Spleen (tissue), 11 donors: Measurements from ENCODE around the gene TCERG1. TPM values are rescaled to one million over a fixed set of nuclear protein-coding genes. Genes with fewer than 3 reads are reported as not detected.

Experiments used
- DNase-seq: peaks from one replicate; pipeline ENCODE4 v3.0.0-alpha.2; 2020
- H3K27ac ChIP-seq, 8 donors: fragments of 200-600 bp; sonication (generic) in 7 of 8; 1 replicate in 4 of 8; 2 replicates in 4 of 8; pipeline versions ENCODE4 v1.5.0 to v1.8.0; 2016 to 2021; ENCODE audit warnings: inconsistent platforms in 4 of 8, mild to moderate bottlenecking in 4 of 8, moderate library complexity in 1 of 8
- H3K27me3 ChIP-seq, 7 donors: fragments of 200-600 bp; sonication (generic) in 6 of 7; replicated peaks in 1 of 7; 1 replicate in 4 of 7; 2 replicates in 3 of 7; pipeline versions ENCODE4 v1.5.0 to v1.8.0; 2016 to 2021; ENCODE audit warnings: inconsistent platforms in 3 of 7, mild to moderate bottlenecking in 1 of 7
- H3K36me3 ChIP-seq, 6 donors: fragments of 200-600 bp; sonication (generic) in 5 of 6; 1 replicate in 4 of 6; 2 replicates in 2 of 6; pipeline versions ENCODE4 v1.5.0 to v1.8.0; 2016 to 2021; ENCODE audit warnings: inconsistent platforms in 2 of 6
- H3K4me1 ChIP-seq, 6 donors: fragments of 200-600 bp; sonication (generic) in 5 of 6; 1 replicate in 3 of 6; 2 replicates in 3 of 6; pipeline versions ENCODE4 v1.5.0 to v1.8.0; 2016 to 2021; ENCODE audit warnings: inconsistent platforms in 3 of 6
- H3K4me3 ChIP-seq, 8 donors: fragments of 200-600 bp; sonication (generic) in 7 of 8; 1 replicate in 4 of 8; 2 replicates in 4 of 8; pipeline versions ENCODE4 v1.5.0 to v1.8.0; 2016 to 2021; ENCODE audit warnings: inconsistent platforms in 4 of 8, mild to moderate bottlenecking in 4 of 8, moderate library complexity in 2 of 8
- H3K9me3 ChIP-seq, 8 donors: fragments of 200-600 bp; sonication (generic) in 7 of 8; 1 replicate in 4 of 8; 2 replicates in 4 of 8; pipeline versions ENCODE4 v1.5.0 to v1.8.0; 2016 to 2021; ENCODE audit warnings: inconsistent platforms in 4 of 8
- POLR2A ChIP-seq, 3 donors: fragments of 450-650 bp; IDR thresholded peaks; one replicate each; pipeline ENCODE4 v1.5.1; 2017; ENCODE audit warnings: antibody characterized with exemption in 3 of 3, mild to moderate bottlenecking in 1 of 3
- POLR2AphosphoS5 ChIP-seq, 3 donors: sonication (generic); formaldehyde crosslinking; IDR thresholded peaks; one replicate each; pipeline ENCODE4 v1.5.1; 2017; ENCODE audit warnings: antibody characterized with exemption in 3 of 3
- WGBS, 5 donors: extraction: QIAGEN DNeasy Blood & Tissue Kit in 3 of 5; methylation state at CpG; one replicate each; pipeline versions ENCODE4 v1.1.5 to v1.1.7; 2013 to 2018; 5-methylcytosine and 5-hydroxymethylcytosine counted together
- intact Hi-C: fragments of 100-400 bp; cut with DNase I; formaldehyde crosslinking; loops from one replicate; pipeline ENCODE4 v1.15.0; 2023; ENCODE audit warnings: low total_unique reads
- polyA plus RNA-seq, 3 donors: library from polyadenylated mRNA; stranded (reverse); fragments of 200-250 nt; gene quantifications; one replicate each; pipeline ENCODE4 v1.2.1, GENCODE V29; 2013
- total RNA-seq, 7 donors: library from RNA; depleted of rRNA in 3 of 7; stranded (reverse); fragments of >200 nt in 3 of 7; fragmentation: NEBNext Ultra II Directional in 4 of 7; extraction: Animal tissue kit (Norgen Biotek cat#: 25700) in 4 of 7; gene quantifications; one replicate each; pipeline versions ENCODE4 v1.1.0 to v1.2.1, GENCODE V29; 2016 to 2021
- TF ChIP-seq, protein P1 (sequence below), 11 experiments: fragments of 200-600 bp in 7 of 11; fragments of 450-650 bp in 4 of 11; sonication (generic) in 4 of 11; IDR thresholded peaks in 8 of 11; conservative IDR thresholded peaks in 3 of 11; 1 replicate in 7 of 11; 2 replicates in 4 of 11; pipeline versions ENCODE4 v1.4.0 to v1.8.0; 2016 to 2021; ENCODE audit warnings: antibody characterized with exemption in 11 of 11, inconsistent platforms in 4 of 11, mild to moderate bottlenecking in 1 of 11
- donor health status: healthy with polysubstance abuse.
- donor health status: DM: no; HTN: no; CAD: no; lungs with moderate emphysema.
- donor health status: DM: no; HTN: no; CAD: no.
- donor health status: Bipolar disorder and iron deficiency.
- donor health status: healthy.
- donor health status: DM: no; HTN: no; CAD: no.
- donor health status: DM: yes; HTN: yes; CAD: no.

Gene TCERG1
- total and polyA plus RNA-seq, 10 donors, result 43.7 to 117 (median 75.4) TPM

- Histone ChIP-seq H3K27me3 (no peaks in the 10 kb centered on the region), H3K27ac (no peak overlapping the region), H3K4me3 (no peak overlapping the region), H3K36me3 (peaks cover 0 to 100% (median 67%) of the 10 kb centered on the region in 6 donors), H3K4me1 (peaks cover 0 to 9% (median 0%) of the 10 kb centered on the region in 6 donors), H3K9me3 (no peaks in the 10 kb centered on the region)
- 88 to 93% (median 90%) methylated on average over 4 of the region's 4 CpGs for WGBS, 5 donors
- intact Hi-C loops, result no loop called here
- no peak for DNase-seq
- no peak for TF ChIP-seq POLR2AphosphoS5 (IDR thresholded peaks at IDR 0.05)
- TF ChIP-seq, protein P1, sequence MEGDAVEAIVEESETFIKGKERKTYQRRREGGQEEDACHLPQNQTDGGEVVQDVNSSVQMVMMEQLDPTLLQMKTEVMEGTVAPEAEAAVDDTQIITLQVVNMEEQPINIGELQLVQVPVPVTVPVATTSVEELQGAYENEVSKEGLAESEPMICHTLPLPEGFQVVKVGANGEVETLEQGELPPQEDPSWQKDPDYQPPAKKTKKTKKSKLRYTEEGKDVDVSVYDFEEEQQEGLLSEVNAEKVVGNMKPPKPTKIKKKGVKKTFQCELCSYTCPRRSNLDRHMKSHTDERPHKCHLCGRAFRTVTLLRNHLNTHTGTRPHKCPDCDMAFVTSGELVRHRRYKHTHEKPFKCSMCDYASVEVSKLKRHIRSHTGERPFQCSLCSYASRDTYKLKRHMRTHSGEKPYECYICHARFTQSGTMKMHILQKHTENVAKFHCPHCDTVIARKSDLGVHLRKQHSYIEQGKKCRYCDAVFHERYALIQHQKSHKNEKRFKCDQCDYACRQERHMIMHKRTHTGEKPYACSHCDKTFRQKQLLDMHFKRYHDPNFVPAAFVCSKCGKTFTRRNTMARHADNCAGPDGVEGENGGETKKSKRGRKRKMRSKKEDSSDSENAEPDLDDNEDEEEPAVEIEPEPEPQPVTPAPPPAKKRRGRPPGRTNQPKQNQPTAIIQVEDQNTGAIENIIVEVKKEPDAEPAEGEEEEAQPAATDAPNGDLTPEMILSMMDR (IDR thresholded peaks at IDR 0.05 in 8 of 11, conservative IDR thresholded peaks at IDR 0.05 in 3 of 11), result no peak
- TF ChIP-seq POLR2A (IDR thresholded peaks at IDR 0.05), result no peak
Measured at GRCh38 chr5:146475190-146475780, 28.2 kb downstream of the TCERG1 start.

- no peak for DNase-seq
- no peaks in the 10 kb centered on the region for H3K27me3 ChIP-seq
- H3K4me1 ChIP-seq, result peaks cover 0 to 9% (median 0%) of the 10 kb centered on the region in 6 donors
- intact Hi-C loops, result no loop called here
- 85 to 95% (median 90%) methylated on average over 1 of the region's 1 CpG for WGBS, 5 donors
- peaks cover 0 to 100% (median 65%) of the 10 kb centered on the region in 6 donors for H3K36me3 ChIP-seq
- no peak overlapping the region for H3K27ac ChIP-seq
- H3K9me3 ChIP-seq, result no peaks in the 10 kb centered on the region
- H3K4me3 ChIP-seq, result no peak overlapping the region
- no peak for TF ChIP-seq POLR2A (IDR thresholded peaks at IDR 0.05)
- TF ChIP-seq, protein P1 (IDR thresholded peaks at IDR 0.05 in 8 of 11, conservative IDR thresholded peaks at IDR 0.05 in 3 of 11), result no peak
Measured at GRCh38 chr5:146475906-146476305, 28.8 kb downstream of the TCERG1 start.

- H3K36me3 ChIP-seq, result peaks cover 0 to 100% (median 77%) of the 10 kb centered on the region in 6 donors
Measured at GRCh38 chr5:146482775-146483174, 35.6 kb downstream of the TCERG1 start.

GRCh38 chr5:146484714-146485391 is 37.7 kb downstream of the TCERG1 start:
- intact Hi-C loops, result no loop called here
- H3K27me3 ChIP-seq, result no peaks in the 10 kb centered on the region
- H3K36me3 ChIP-seq, result peaks cover 0 to 95% (median 73%) of the 10 kb centered on the region in 6 donors
- TF ChIP-seq, protein P1 (IDR thresholded peaks at IDR 0.05 in 8 of 11, conservative IDR thresholded peaks at IDR 0.05 in 3 of 11), result no peak
- TF ChIP-seq POLR2AphosphoS5 (IDR thresholded peaks at IDR 0.05) (no peak), POLR2A (IDR thresholded peaks at IDR 0.05) (no peak)
- H3K4me3 ChIP-seq, result no peak overlapping the region
- no peak overlapping the region for H3K27ac ChIP-seq
- no peaks in the 10 kb centered on the region for H3K9me3 ChIP-seq
- no peak for DNase-seq
- no peaks in the 10 kb centered on the region for H3K4me1 ChIP-seq

More at GRCh38 chr5:146482775-146483174, 35.6 kb downstream of the TCERG1 start:
- Histone ChIP-seq H3K4me3 (no peak overlapping the region), H3K27me3 (no peaks in the 10 kb centered on the region), H3K4me1 (no peaks in the 10 kb centered on the region), H3K27ac (no peak overlapping the region), H3K9me3 (no peaks in the 10 kb centered on the region)
- DNase-seq, result no peak
- TF ChIP-seq POLR2AphosphoS5 (IDR thresholded peaks at IDR 0.05), result no peak
- TF ChIP-seq, protein P1 (IDR thresholded peaks at IDR 0.05 in 8 of 11, conservative IDR thresholded peaks at IDR 0.05 in 3 of 11), result no peak
- TF ChIP-seq POLR2A (IDR thresholded peaks at IDR 0.05), result no peak
- 94 to 98% (median 97%) methylated on average over 2 of the region's 2 CpGs for WGBS, 5 donors
- intact Hi-C loops, result no loop called here
